HCT116 (cell line): ENCODE data around the gene TGFBR3. TPM values are rescaled to one million over a fixed set of nuclear protein-coding genes. Genes with fewer than 3 reads are reported as not detected.

Experiments used
- ATAC-seq: fragments of 200-7000 bp; cut with Tn5 transposase; 2 replicates; pipeline ENCODE4 v1.9.1; 2020; ENCODE audit warnings: mild to moderate bottlenecking, moderate library complexity
- BruUV-seq: library from RNA; stranded (reverse); fragments of 400-500 nt; replicated peaks from 2 replicates; lab custom pipeline; 2021; lab: Mats Ljungman, UMichigan
- CTCF ChIA-PET: fragments of 300-600 bp; sonication (Branson Sonifier 250); formaldehyde crosslinking; loops from one replicate; lab custom pipeline; 2021; ENCODE audit warnings: antibody characterized with exemption; lab: Charles Lee
- POLR2A ChIA-PET: fragments of 300-600, 350-600 bp; sonication (Branson Sonifier 250); formaldehyde crosslinking; loops from one replicate; lab custom pipeline; 2021; ENCODE audit warnings: antibody characterized with exemption; lab: Charles Lee
- RAD21 ChIA-PET, 2 experiments: fragments of 300-600 bp; sonication (Branson Sonifier 250); formaldehyde crosslinking; loops; one replicate each; lab custom pipeline; 2023; ENCODE audit warnings: low total read pairs in 2 of 2; ENCODE audit not compliant: uncharacterized antibody in 2 of 2, unreplicated experiment in 2 of 2, low non-redundant PET in 1 of 2; lab: Charles Lee
- DNase-seq: peaks from one replicate; pipeline ENCODE4 v3.0.0-alpha.2; 2010; ENCODE audit warnings: low read depth, low spot score
- H2AFZ ChIP-seq: fragments of 200-600 bp; shearing (Covaris generic), sonication (generic); 2 replicates; pipeline ENCODE4 v1.6.1; 2017; ENCODE audit warnings: low read depth, mixed run types, mixed read lengths, antibody characterized with exemption, low read length; ENCODE audit not compliant: poor library complexity, severe bottlenecking
- H3K27ac ChIP-seq: 2 replicates; pipeline ENCODE4 v1.5.1; 2012; ENCODE audit warnings: low read depth, low read length
- H3K27me3 ChIP-seq: fragments of 200-600 bp; sonication (generic); 2 replicates; pipeline ENCODE4 v1.6.1; 2016; ENCODE audit warnings: mixed run types, low read length, mixed read lengths; ENCODE audit not compliant: insufficient read depth
- H3K36me3 ChIP-seq, 2 experiments: fragments of 200-500 bp in 1 of 2; fragments of 200-600 bp in 1 of 2; sonication (Bioruptor generic) in 1 of 2; sonication (generic) in 1 of 2; 2 replicates each; pipeline versions ENCODE4 v1.5.1 to v1.6.1; 2014 to 2016; ENCODE audit warnings: low read length in 2 of 2, inconsistent platforms in 1 of 2, mixed read lengths in 1 of 2, mixed run types in 1 of 2; ENCODE audit not compliant: insufficient read depth in 2 of 2, control insufficient read depth in 1 of 2
- H3K4me1 ChIP-seq, 2 experiments: fragments of 200-600 bp in 1 of 2; sonication (generic) in 1 of 2; 2 replicates each; pipeline versions ENCODE4 v1.5.1 to v1.6.1; 2012 to 2017; ENCODE audit warnings: low read length in 2 of 2, inconsistent platforms in 1 of 2, mild to moderate bottlenecking in 1 of 2, mixed read lengths in 1 of 2, mixed run types in 1 of 2, moderate library complexity in 1 of 2; ENCODE audit not compliant: insufficient read depth in 2 of 2, control insufficient read depth in 1 of 2
- H3K4me2 ChIP-seq: fragments of 200-600 bp; sonication (generic); 2 replicates; pipeline ENCODE4 v1.6.1; 2017; ENCODE audit warnings: mixed run types, low read length, mixed read lengths
- H3K4me3 ChIP-seq, 2 experiments: fragments of 200-600 bp in 1 of 2; sonication (generic) in 1 of 2; replicated peaks in 1 of 2; 2 replicates each; pipeline ENCODE4 v1.5.1; 2011 to 2016; ENCODE audit warnings: low read length in 2 of 2, control low read depth in 1 of 2, low read depth in 1 of 2, mild to moderate bottlenecking in 1 of 2, mixed read lengths in 1 of 2, mixed run types in 1 of 2
- H3K79me2 ChIP-seq: fragments of 200-600 bp; sonication (generic); 2 replicates; pipeline ENCODE4 v1.6.1; 2017; ENCODE audit warnings: mild to moderate bottlenecking, mixed run types, low read length, moderate library complexity, mixed read lengths; ENCODE audit not compliant: insufficient read depth
- H3K9ac ChIP-seq: fragments of 200-600 bp; sonication (generic); 2 replicates; pipeline ENCODE4 v1.6.1; 2016; ENCODE audit warnings: low read length, mixed read lengths
- H3K9me2 ChIP-seq: fragments of 200-600 bp; sonication (generic), shearing (Covaris generic); 2 replicates; pipeline ENCODE4 v1.6.1; 2017; ENCODE audit warnings: mixed run types, mild to moderate bottlenecking, moderate library complexity; ENCODE audit not compliant: insufficient read depth
- H3K9me3 ChIP-seq, 2 experiments: fragments of 200-500 bp in 1 of 2; fragments of 200-600 bp in 1 of 2; sonication (Bioruptor generic) in 1 of 2; sonication (generic) in 1 of 2; 2 replicates each; pipeline ENCODE4 v1.6.1; 2014 to 2017; ENCODE audit warnings: low read length in 2 of 2, mixed read lengths in 2 of 2, inconsistent platforms in 1 of 2, low read depth in 1 of 2, mild to moderate bottlenecking in 1 of 2, mixed run types in 1 of 2, moderate library complexity in 1 of 2; ENCODE audit not compliant: control insufficient read depth in 1 of 2, insufficient read depth in 1 of 2
- H4K20me1 ChIP-seq: fragments of 200-600 bp; sonication (generic), shearing (Covaris generic); 2 replicates; pipeline ENCODE4 v1.6.1; 2017; ENCODE audit warnings: mixed run types, mild to moderate bottlenecking, moderate library complexity; ENCODE audit not compliant: insufficient read depth
- CBX3 ChIP-seq: IDR thresholded peaks from 2 replicates; pipeline ENCODE4 v1.6.1; 2012; ENCODE audit warnings: low read depth
- CEBPB ChIP-seq: IDR thresholded peaks from 2 replicates; pipeline ENCODE4 v1.6.1; 2012; ENCODE audit warnings: low read depth
- CTCF ChIP-seq, 3 experiments: fragments of 200-600 bp in 1 of 3; sonication (generic) in 1 of 3; IDR thresholded peaks in 2 of 3; conservative IDR thresholded peaks in 1 of 3; 2 replicates each; pipeline ENCODE4 v1.5.1; 2012 to 2017; ENCODE audit warnings: low read depth in 2 of 3, low read length in 2 of 3, antibody characterized with exemption in 1 of 3, borderline replicate concordance in 1 of 3, control low read depth in 1 of 3, mild to moderate bottlenecking in 1 of 3, mixed read lengths in 1 of 3, mixed run types in 1 of 3, moderate library complexity in 1 of 3; ENCODE audit not compliant: insufficient read depth in 1 of 3
- EGR1 ChIP-seq: IDR thresholded peaks from 2 replicates; pipeline ENCODE4 v1.6.1; 2012; ENCODE audit warnings: low read depth
- ELF1 ChIP-seq: IDR thresholded peaks from 2 replicates; pipeline ENCODE4 v1.6.1; 2012; ENCODE audit warnings: low read depth, borderline replicate concordance
- EZH2 ChIP-seq: fragments of 200-600 bp; sonication (generic); IDR thresholded peaks from 2 replicates; pipeline ENCODE4 v1.6.1; 2017; ENCODE audit warnings: antibody characterized with exemption, mixed run types
- EZH2phosphoT487 ChIP-seq: fragments of 200-600 bp; IDR thresholded peaks from 2 replicates; pipeline ENCODE4 v1.6.1; 2018; ENCODE audit warnings: antibody characterized with exemption, borderline replicate concordance
- FOSL1 ChIP-seq: IDR thresholded peaks from 2 replicates; pipeline ENCODE4 v1.6.1; 2012; ENCODE audit warnings: low read depth
- JUND ChIP-seq: IDR thresholded peaks from 2 replicates; pipeline ENCODE4 v1.6.1; 2012
- POLR2A ChIP-seq: IDR thresholded peaks from 2 replicates; pipeline ENCODE4 v1.7.0; 2011; ENCODE audit warnings: borderline replicate concordance; ENCODE audit not compliant: insufficient read depth, insufficient read length; ENCODE audit errors: extremely low read depth
- POLR2AphosphoS5 ChIP-seq: IDR thresholded peaks from 2 replicates; pipeline ENCODE4 v1.6.1; 2011; ENCODE audit warnings: mild to moderate bottlenecking, low read depth, low read length, moderate library complexity
- RAD21 ChIP-seq: IDR thresholded peaks from 2 replicates; pipeline ENCODE4 v1.6.1; 2012; ENCODE audit warnings: low read depth, mild to moderate bottlenecking
- SIN3A ChIP-seq: IDR thresholded peaks from 2 replicates; pipeline ENCODE4 v1.6.1; 2012; ENCODE audit warnings: low read depth
- SP1 ChIP-seq: IDR thresholded peaks from 2 replicates; pipeline ENCODE4 v1.6.1; 2012; ENCODE audit warnings: low read depth
- SRF ChIP-seq: IDR thresholded peaks from 2 replicates; pipeline ENCODE4 v1.6.1; 2012; ENCODE audit warnings: low read depth
- TCF7L2 ChIP-seq: IDR thresholded peaks from 2 replicates; pipeline ENCODE4 v1.7.0; 2011; ENCODE audit warnings: borderline replicate concordance, inconsistent platforms; ENCODE audit not compliant: insufficient read depth, insufficient read length; ENCODE audit errors: extremely low read depth
- YY1 ChIP-seq: IDR thresholded peaks from 2 replicates; pipeline ENCODE4 v1.6.1; 2011; ENCODE audit warnings: low read length, low read depth, moderate library complexity, mild to moderate bottlenecking; ENCODE audit not compliant: insufficient replicate concordance; ENCODE audit errors: extremely low read depth
- ZFX ChIP-seq: fragments of 450-650 bp; IDR thresholded peaks from 2 replicates; pipeline ENCODE4 v1.6.1; 2017
- ZNF274 ChIP-seq: fragments of 200-500 bp; sonication (Bioruptor generic); IDR thresholded peaks from 2 replicates; pipeline ENCODE4 v1.6.1; 2014; ENCODE audit warnings: mild to moderate bottlenecking, low read depth, low read length, inconsistent platforms
- intact Hi-C: fragments of 100-400 bp; cut with micrococcal nuclease; formaldehyde crosslinking; loops from 2 replicates; pipeline ENCODE4 v1.10.0; 2022
- total RNA-seq: library from RNA; stranded (reverse); gene quantifications from one replicate; pipeline ENCODE4 v1.2.1, GENCODE V29; 2021; ENCODE audit not compliant: unreplicated experiment
- TF ChIP-seq, protein P1 (sequence below): IDR thresholded peaks from 2 replicates; pipeline ENCODE4 v1.6.1; 2011; ENCODE audit warnings: mild to moderate bottlenecking, low read length, moderate library complexity; ENCODE audit not compliant: insufficient replicate concordance; ENCODE audit errors: extremely low read depth
- TF ChIP-seq, protein P2 (sequence below): IDR thresholded peaks from 2 replicates; pipeline ENCODE4 v1.6.1; 2012

TGFBR3 gene
- total RNA-seq, 1 experiment from 2014 or later, result 7.1 TPM

- TF ChIP-seq EZH2phosphoT487, result no peak
- TF ChIP-seq YY1, result no peak
- TF ChIP-seq CEBPB, result no peak
- no peak for TF ChIP-seq EGR1
- TF ChIP-seq CBX3, result no peak
- TF ChIP-seq ELF1, result no peak
- no peak for TF ChIP-seq POLR2AphosphoS5
- TF ChIP-seq, protein P1, sequence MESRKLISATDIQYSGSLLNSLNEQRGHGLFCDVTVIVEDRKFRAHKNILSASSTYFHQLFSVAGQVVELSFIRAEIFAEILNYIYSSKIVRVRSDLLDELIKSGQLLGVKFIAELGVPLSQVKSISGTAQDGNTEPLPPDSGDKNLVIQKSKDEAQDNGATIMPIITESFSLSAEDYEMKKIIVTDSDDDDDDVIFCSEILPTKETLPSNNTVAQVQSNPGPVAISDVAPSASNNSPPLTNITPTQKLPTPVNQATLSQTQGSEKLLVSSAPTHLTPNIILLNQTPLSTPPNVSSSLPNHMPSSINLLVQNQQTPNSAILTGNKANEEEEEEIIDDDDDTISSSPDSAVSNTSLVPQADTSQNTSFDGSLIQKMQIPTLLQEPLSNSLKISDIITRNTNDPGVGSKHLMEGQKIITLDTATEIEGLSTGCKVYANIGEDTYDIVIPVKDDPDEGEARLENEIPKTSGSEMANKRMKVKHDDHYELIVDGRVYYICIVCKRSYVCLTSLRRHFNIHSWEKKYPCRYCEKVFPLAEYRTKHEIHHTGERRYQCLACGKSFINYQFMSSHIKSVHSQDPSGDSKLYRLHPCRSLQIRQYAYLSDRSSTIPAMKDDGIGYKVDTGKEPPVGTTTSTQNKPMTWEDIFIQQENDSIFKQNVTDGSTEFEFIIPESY, result no peak
- no peak for TF ChIP-seq SRF
- TF ChIP-seq ZNF274, result no peak
Measured at GRCh38 chr1:91703095-91703494, 182.9 kb downstream of the TGFBR3 start (continued).

DNA sequence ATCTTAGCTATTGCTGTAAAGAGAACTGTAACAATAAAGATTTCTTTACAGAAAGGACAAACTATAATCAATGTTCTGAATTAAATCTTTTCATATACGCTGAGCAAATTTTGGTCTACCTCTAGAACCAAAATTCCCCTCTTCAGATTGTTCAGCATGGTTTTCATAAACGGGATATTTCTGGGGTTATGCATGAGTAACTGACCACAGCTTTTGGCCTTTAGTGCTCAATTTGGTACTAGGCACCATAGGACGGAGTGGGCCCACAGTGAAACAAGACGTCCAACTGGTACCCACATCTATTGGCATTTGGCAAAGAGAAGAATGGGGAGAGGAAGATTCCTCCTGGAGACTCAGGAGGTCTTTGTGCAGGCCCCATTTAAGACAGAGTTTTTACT is 184.5 kb downstream of the TGFBR3 start:
- ChIA-PET CTCF (no interaction called here), RAD21 (no interaction called here), POLR2A (no interaction called here)
- no peak for ATAC-seq
- no peak overlapping the region for H3K4me2 ChIP-seq
- no peak for DNase-seq
- intact Hi-C loops, result no loop called here
- H3K36me3 ChIP-seq, result no peaks in the 10 kb centered on the region
- H3K9me2 ChIP-seq, result no peaks in the 10 kb centered on the region
- H3K4me1 ChIP-seq, result no peaks in the 10 kb centered on the region
- no TSS peak for BruUV-seq
- H3K27ac ChIP-seq, result no peak overlapping the region
- H3K79me2 ChIP-seq, result no peaks in the 10 kb centered on the region
- H3K9ac ChIP-seq, result no peak overlapping the region
- TF ChIP-seq JUND (no peak), POLR2AphosphoS5 (no peak), EZH2 (no peak), CBX3 (no peak), EZH2phosphoT487 (no peak), RAD21 (no peak), CTCF (IDR thresholded peaks at IDR 0.05 in 2 of 3, conservative IDR thresholded peaks at IDR 0.05 in 1 of 3; ENCODE audit: borderline replicate concordance in 1 of 3, insufficient read depth in 1 of 3, low read depth in 2 of 3, low read length in 2 of 3) (no peak), SRF (no peak), FOSL1 (no peak), TCF7L2 (no peak), SP1 (no peak), ZFX (no peak), ELF1 (no peak), YY1 (no peak), POLR2A (no peak), EGR1 (no peak), SIN3A (no peak)
- TF ChIP-seq, protein P2, sequence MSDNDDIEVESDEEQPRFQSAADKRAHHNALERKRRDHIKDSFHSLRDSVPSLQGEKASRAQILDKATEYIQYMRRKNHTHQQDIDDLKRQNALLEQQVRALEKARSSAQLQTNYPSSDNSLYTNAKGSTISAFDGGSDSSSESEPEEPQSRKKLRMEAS, result no peak
- TF ChIP-seq, all 23 proteins: peak for 0
- H3K27me3 ChIP-seq, result no peaks in the 10 kb centered on the region
- no peaks in the 10 kb centered on the region for H4K20me1 ChIP-seq
- H3K9me3 ChIP-seq, result no peaks in the 10 kb centered on the region
- H3K4me3 ChIP-seq, result no peak overlapping the region
- H2AFZ ChIP-seq, result no peak overlapping the region
